Left ventricle myocardium inferior (tissue), 1 donor: Measurements from ENCODE around the gene FOXD3. TPM values are rescaled to one million over a fixed set of nuclear protein-coding genes. Genes with fewer than 3 reads are reported as not detected.

Experiments
- DNase-seq: peaks from one replicate; pipeline ENCODE4 v3.0.0-alpha.2; 2020
- H3K27ac ChIP-seq: fragments of 200-600 bp; replicated peaks from 2 replicates; pipeline ENCODE4 v1.8.0; 2021
- H3K27me3 ChIP-seq: fragments of 200-600 bp; 2 replicates; pipeline ENCODE4 v1.8.0; 2021; ENCODE audit warnings: low read depth
- H3K36me3 ChIP-seq: fragments of 200-600 bp; 2 replicates; pipeline ENCODE4 v1.8.0; 2021
- H3K4me1 ChIP-seq: fragments of 200-600 bp; 2 replicates; pipeline ENCODE4 v1.8.0; 2021
- H3K4me3 ChIP-seq: fragments of 200-600 bp; 2 replicates; pipeline ENCODE4 v1.8.0; 2021; ENCODE audit warnings: mild to moderate bottlenecking, moderate library complexity
- H3K9me3 ChIP-seq: fragments of 200-600 bp; replicated peaks from 2 replicates; pipeline ENCODE4 v1.8.0; 2021
- CTCF ChIP-seq: fragments of 200-600 bp; IDR thresholded peaks from 2 replicates; pipeline ENCODE4 v1.8.0; 2021; ENCODE audit warnings: antibody characterized with exemption, mild to moderate bottlenecking, borderline replicate concordance
- intact Hi-C: fragments of 100-400 bp; cut with micrococcal nuclease; formaldehyde crosslinking; loops from one replicate; pipeline ENCODE4 v1.11.0; 2022
- microRNA-seq: library from miRNA; unstranded; fragments of <30 nt; microRNA quantifications from one replicate; pipeline ENCODE4 v1.2.0, GENCODE V29; 2020
- total RNA-seq: library from RNA; stranded (reverse); fragmentation: NEBNext Ultra II Directional; extraction: Animal tissue kit (Norgen Biotek cat#: 25700); gene quantifications from one replicate; pipeline ENCODE4 v1.2.1, GENCODE V29; 2021
- donor health status: DM: no; HTN: yes; CAD: no; lungs with severe emphysema.

The FOXD3 gene
- total RNA-seq, 1 donor from 2014 or later, result 0.11 TPM

- Histone ChIP-seq H3K9me3 (no peaks in the 10 kb centered on the region), H3K36me3 (peaks cover 14% of the 10 kb centered on the region), H3K27ac (peak within 1 kb of the TSS; percentile 86), H3K4me3 (peak within 1 kb of the TSS; percentile 85), H3K27me3 (peaks cover 4% of the 10 kb centered on the region), H3K4me1 (peaks cover 17% of the 10 kb centered on the region)
- intact Hi-C loops, result no loop called here
- peak; percentile 95 for DNase-seq
- TF ChIP-seq CTCF, result peak; percentile 26
Observed at GRCh38 chr1:63367215-63368103, 45.1 kb downstream of the FOXD3 start, which contains the start of gene ALG6. Gene ALG6, plus strand, starts transcription at chr1:63367627. Its CDS starts 3,351 bp downstream, at chr1:63370978.

- intact Hi-C loops, result no loop called here
- H3K4me1 ChIP-seq, result peaks cover 17% of the 10 kb centered on the region
- peak overlapping the region; percentile 85 for H3K4me3 ChIP-seq
- no peak for TF ChIP-seq CTCF
- H3K27me3 ChIP-seq, result peaks cover under 1% of the 10 kb centered on the region
- peak overlapping the region; percentile 86 for H3K27ac ChIP-seq
- peaks cover 20% of the 10 kb centered on the region for H3K36me3 ChIP-seq
- H3K9me3 ChIP-seq, result no peaks in the 10 kb centered on the region
- DNase-seq, result no peak
Observed at GRCh38 chr1:63368131-63368530, 45.8 kb downstream of the FOXD3 start.

Small RNA genes within 50 kb of the gene (microRNA-seq; reads per million reads assigned to microRNA genes)
- gene MIR6068, result not detected

Other genes with a start within 250 kb of the FOXD3 start
- gene ALG6, start 45.1 kb downstream of the FOXD3 start, total RNA-seq, result 4.0 TPM
- gene ITGB3BP, start 200.7 kb downstream of the FOXD3 start, total RNA-seq, result 10.9 TPM
- 8.9 TPM for gene EFCAB7, start 201.0 kb downstream of the FOXD3 start, total RNA-seq